Inflammatory macrophage treated with lipopolysaccharide for 1 hour (primary cell): ENCODE data around the gene HIVEP3.

Experiments
- DNase-seq, 2 donors: peaks; one replicate each; pipeline ENCODE4 v3.0.0-alpha.2; 2020 to 2022

HIVEP3 gene

GRCh38 chr1:41726292-41726691 lies 192.4 kb downstream of the HIVEP3 start:
- DNase-seq: peak in 1 of 2 donors; percentile 48

DNA sequence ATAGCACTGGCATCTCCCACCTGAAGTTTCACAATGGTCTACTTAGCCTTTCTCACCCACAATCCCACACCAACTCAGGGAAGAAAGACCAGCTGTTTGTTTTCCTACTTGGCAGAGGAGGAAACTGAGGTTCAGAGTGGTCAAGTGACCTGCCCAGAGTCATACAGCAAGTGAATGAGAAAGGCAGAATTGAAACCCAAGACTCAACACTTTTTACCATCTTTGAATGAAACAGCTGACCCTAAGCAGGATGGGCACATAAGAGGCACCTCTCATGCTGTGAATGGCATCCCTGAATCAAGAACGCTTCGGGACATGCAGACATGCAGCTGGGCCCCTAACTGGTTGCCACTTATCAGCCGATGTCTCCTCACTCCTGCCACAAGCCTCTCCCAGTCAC lies 193.8 kb downstream of the HIVEP3 start:
- DNase-seq: no peak

DNA sequence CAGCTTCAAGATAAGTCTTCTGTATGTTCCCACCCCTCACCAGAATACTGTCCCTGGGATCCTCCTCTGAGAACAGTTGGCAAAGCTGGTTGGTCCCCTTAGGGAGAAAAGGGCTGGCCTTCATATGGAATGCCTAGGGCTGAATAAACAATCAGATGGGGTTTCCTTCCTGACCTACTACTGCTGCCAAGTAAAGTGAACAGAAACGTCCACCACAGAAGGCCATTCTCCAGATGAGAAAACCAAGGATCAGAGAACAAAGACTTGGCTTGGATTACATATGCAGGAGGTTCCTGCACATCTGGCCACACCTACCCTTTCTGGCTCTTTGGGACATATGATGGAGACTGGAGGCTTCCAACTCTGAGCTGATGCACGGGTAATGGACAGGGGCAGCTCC lies 194.5 kb downstream of the HIVEP3 start:
- no peak for DNase-seq

- DNase-seq: no peak
Measured at GRCh38 chr1:41723786-41724185, 194.9 kb downstream of the HIVEP3 start.

GRCh38 chr1:41722184-41722583 lies 196.5 kb downstream of the HIVEP3 start:
- no peak for DNase-seq

GRCh38 chr1:41720861-41721410 lies 197.8 kb downstream of the HIVEP3 start:
- DNase-seq: no peak

GRCh38 chr1:41719590-41719989 lies 199.1 kb downstream of the HIVEP3 start:
- DNase-seq: no peak

- no peak for DNase-seq
Measured at GRCh38 chr1:41719128-41719527, 199.6 kb downstream of the HIVEP3 start.

GRCh38 chr1:41718497-41718896 lies 200.2 kb downstream of the HIVEP3 start:
- no peak for DNase-seq

DNA sequence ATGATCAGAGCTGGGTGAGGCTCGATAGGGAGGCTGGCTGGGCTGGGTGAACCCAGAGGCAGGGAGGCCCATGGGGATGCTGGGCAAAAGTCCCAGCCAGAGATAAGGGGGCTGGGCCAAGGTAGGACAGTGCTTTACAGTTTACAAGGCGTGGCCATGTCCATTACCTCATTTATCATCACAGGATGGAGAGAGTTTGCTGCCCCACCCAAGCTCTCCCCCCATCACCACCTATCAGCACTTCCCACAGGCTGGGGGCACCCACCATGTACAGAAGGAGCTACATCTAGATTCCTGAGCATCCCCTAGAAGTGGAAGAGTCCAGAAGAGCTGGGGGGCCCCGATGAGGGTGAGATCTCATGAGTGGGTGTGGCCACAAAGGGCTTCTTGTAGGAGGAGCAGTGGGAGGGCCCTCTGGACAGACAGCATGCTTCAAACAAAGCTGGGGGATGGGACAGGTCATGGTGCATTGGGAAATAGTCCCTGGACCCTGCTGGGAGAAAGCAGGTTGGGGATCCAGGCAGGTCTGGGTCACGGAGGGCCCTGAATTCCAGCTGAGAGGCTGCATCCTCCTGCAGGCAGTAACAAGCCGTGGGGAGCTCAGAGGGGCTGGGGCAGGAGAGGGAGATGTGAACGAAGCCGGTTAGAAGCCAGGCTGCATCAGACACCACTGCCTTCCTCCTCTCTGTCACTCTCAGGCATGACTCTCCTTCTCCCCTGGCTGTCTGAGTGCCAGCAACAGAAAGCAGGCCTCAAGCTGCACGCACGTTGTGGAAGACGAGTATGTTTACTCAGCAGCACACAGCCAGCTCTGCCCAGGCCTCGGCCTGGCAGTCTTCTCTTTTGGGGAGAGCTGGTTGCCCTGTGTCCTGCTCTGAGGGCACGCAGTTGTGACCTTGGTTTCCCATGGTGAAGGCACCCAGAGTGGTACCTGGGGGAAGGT lies 202.3 kb downstream of the HIVEP3 start:
- DNase-seq: no peak

DNA sequence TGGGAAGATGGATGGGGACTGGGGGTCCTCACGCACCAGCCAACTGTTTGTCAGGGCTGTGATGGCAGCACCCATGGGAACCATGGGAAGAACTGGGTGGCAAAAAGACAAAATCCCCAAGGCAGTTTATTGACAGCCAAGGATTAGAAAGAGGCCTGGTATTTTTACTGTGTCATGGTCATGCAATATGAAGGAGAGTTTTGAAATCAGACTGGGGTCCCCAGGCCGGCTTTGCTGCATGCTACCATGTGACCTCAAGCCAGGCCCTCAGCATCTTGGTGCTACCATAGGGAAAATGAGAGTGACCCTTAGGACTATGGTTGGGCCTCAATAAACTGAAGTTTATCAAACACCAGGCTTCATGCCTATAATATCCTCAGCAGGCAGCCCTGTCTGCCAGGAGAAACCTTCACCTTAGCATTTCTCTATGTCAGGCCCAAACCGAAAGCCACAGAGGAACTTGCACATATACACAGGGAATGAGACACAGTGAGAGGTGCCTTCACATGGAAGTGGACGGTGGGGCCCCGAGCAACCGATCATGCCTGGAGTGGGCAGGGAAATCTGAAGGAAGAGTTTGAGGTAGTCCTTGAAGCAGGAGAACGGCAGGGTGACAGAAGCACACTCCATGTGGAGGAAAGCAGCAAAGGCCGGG lies 203.2 kb downstream of the HIVEP3 start:
- peak in 1 of 2 donors; percentile 33 for DNase-seq

DNA sequence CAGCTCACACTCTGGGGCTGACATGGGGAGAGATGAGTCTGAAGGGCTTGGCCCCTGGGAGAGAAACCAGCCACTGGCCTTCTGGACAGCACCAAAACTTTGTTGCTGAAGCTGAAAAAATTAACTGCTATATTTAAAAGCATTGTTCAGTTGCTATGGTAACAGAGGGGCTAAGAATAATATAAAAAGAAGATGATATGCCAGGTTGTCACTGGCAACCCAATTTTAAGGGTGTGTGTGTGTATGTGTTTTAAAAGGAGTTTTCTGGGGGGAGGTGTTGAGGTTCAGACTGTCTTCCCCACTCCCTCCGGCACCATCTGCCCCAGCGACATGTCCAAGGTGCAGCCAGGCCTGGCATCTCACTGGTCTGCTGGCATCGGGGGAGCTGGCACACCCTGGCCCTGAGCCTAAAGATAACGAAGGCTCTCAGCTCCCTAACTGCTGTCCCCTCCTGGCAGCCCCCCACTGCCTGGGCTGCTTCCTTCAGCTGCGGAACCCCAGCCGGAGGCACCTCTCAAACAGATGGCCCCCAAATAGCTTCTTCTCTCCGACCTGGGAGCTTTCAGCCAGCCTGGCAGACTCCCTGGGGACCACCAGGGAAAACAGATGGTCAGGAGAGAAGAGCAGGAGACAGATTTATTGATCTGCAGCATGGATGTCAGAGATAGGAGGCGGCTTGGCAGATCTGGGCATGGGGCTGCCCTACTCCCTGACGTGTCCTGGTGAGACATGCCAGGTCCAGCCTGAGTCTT lies 203.9 kb downstream of the HIVEP3 start:
- no peak for DNase-seq

- no peak for DNase-seq
Measured at GRCh38 chr1:41713557-41714327, 205.0 kb downstream of the HIVEP3 start.

- DNase-seq: no peak
Measured at GRCh38 chr1:41713141-41713540, 205.6 kb downstream of the HIVEP3 start.

DNA sequence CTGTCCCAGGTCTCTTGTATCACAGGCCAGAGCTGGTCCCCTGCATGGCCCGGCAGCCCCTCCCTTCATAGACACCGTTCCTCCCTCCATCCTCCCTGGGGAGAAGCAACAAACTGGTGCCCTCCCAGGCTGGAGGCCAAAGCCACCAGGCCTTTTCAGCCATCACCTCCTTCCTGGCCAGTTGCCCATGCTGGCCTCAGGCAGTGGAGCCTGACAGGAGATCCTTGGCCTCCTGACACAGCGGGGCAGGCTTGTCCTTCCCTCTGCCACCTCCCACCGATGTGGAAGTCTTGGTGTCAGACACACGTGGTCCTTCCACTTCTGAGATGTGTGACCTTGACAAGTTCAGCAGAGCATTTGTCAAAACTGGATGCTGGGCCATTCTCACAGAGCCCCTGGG lies 206.0 kb downstream of the HIVEP3 start:
- DNase-seq: no peak

DNA sequence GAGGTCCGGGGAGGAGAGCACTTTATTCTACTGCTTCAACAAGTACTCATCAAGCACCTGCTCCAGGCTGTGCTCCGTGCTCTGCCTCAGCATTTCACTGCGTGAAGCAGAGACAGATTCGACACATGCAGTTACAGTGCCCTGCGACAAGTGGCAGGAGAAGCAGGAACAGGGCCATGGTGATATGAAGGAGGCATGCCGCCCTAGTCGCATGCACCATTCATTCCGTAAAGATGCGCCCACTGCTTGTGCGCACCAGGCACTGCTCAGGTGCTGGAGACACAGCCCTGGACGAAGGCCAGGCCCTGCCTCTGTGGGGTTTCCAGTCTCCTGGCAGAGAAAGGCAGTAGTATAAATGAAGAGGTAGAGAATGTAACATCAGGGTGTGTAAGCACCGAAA lies 206.6 kb downstream of the HIVEP3 start:
- no peak for DNase-seq

DNA sequence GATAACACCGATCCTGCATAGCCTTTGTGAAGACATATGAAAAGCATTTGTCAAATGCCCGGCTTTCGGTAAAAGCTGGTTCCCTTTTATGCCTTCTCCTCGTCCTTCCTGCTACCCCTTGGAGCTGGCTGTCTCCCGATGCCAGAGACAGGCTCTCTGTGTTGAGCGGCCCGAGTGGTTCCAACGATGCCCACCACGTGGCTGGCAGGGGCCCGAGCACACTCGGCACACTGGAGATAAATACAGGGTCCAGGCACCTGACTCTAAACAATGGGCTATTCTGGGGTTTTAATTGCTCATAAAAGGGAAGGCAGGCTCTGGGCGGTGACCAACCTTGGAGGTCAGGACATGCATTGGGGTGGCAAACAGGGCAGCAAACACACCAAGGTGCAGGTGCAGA lies 207.1 kb downstream of the HIVEP3 start:
- DNase-seq: no peak

DNA sequence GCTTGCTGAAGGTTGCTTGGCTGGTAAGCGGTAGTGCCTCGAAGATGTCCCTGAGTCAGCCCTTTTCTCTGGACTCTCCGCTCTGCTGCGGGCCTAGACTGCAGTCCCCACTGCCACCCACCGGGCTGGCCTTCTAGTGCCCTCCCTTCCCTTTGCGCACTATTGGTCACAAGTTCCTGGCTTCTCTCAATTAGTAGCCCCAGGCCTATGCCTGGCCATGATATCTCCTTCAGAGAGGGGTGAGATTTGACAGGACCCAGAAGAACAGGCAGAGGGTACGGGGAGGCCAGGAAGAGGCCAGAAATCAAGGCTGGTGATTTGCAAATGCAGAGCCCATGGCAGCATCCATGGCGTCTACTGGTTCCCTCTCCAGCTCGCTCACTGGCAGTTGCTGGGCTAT lies 207.7 kb downstream of the HIVEP3 start:
- DNase-seq: no peak

DNA sequence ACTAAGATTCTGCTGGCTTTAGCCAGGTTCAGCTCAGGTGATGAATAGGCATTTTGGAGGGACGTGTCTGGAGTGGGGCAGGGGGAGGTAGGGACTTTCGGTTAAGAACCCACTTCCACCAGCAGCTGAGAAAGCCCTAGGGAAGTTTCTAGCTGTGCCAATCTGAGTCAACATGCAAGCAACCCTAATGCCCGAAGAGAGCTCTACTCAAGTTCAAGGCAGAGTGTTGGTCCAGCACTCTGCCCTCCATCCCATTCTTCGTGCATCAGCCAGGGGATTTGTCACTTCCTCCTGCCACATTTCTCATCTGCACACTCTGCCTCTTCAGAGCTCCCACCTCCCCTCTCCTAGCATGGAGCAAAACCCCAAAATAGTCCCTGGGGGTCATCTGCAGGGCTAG lies 208.8 kb downstream of the HIVEP3 start:
- no peak for DNase-seq

DNA sequence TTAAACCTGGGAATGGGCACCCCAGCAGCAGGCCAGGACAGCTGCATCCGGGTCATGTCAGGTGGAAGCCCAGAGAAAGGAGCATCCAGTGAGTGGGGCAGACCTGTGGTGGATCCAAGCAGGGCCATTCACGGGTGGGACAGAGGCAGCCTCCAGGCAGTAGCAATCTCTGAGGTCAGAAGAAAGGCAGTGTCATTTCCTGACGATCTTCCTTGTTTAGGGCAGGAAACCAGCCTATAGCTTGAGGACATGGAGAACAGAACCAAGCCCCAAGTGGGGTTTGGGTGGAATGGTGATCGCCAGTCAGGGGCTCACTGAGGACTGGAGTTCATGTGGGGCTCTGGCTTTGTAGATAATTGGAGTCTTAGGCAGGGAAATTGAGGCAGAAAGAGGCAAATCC lies 209.4 kb downstream of the HIVEP3 start:
- no peak for DNase-seq

GRCh38 chr1:41708332-41708731 lies 210.4 kb downstream of the HIVEP3 start:
- DNase-seq: no peak

DNA sequence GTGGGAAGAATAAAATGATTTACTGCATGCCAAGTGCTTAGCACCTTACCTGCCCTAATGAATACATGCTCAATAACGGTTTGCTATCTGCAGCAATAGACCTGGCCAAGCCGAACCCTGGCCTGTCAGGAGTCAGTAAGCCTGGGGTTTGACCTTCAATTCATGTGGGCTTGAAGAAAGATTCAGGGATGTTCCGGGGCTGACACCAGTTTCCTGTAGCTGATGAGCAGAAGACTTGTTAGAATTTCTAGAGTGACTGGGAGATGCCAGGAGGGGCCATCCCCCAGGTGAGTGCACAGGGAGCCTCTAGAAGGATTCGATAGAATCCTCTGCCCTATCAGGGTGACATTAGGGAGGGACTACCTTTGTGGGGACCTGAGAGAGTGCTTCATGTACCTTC lies 210.9 kb downstream of the HIVEP3 start:
- DNase-seq: no peak
